ENCODE data around the gene UBR1.
"Not testable (repeated sequence)": the region's sequence is repeated elsewhere in the genome, so short reads cannot be mapped to it uniquely, and the experiment has no call there.

Gene UBR1

GRCh38 chr15:43105778-43106485, at the start of gene UBR1:
UBR1 (minus strand) TSS chr15:43106038; CDS start chr15:43106022, 16 bp downstream.
- DNase-seq (ENCODE audit: low read depth, low spot score), result peak; percentile 81

- no peak for DNase-seq (ENCODE audit: low read depth, low spot score)
These were observed 47.4 kb upstream of the UBR1 start for GRCh38 chr15:43153269-43153668.

GRCh38 chr15:43151688-43152087, 45.9 kb upstream of the UBR1 start:
- DNase-seq (ENCODE audit: low read depth, low spot score), result no peak

- DNase-seq (ENCODE audit: low read depth, low spot score), result no peak
These were observed 44.5 kb upstream of the UBR1 start for GRCh38 chr15:43150191-43150929.

GRCh38 chr15:43146184-43146583, 40.3 kb upstream of the UBR1 start:
- no peak for DNase-seq (ENCODE audit: low read depth, low spot score)

- no peak for DNase-seq (ENCODE audit: low read depth, low spot score)
These were observed 38.7 kb upstream of the UBR1 start for GRCh38 chr15:43144512-43144911.

GRCh38 chr15:43143203-43143941, 37.5 kb upstream of the UBR1 start:
- no peak for DNase-seq (ENCODE audit: low read depth, low spot score)

GRCh38 chr15:43135351-43135750, 29.5 kb upstream of the UBR1 start:
- no peak for DNase-seq (ENCODE audit: low read depth, low spot score)

- no peak for DNase-seq (ENCODE audit: low read depth, low spot score)
These were observed 28.4 kb upstream of the UBR1 start for GRCh38 chr15:43134157-43134635.

- DNase-seq (ENCODE audit: low read depth, low spot score), result peak; percentile 27
These were observed 27.8 kb upstream of the UBR1 start, which contains the start of gene TMEM62 for GRCh38 chr15:43133430-43134156. TMEM62 (plus strand) TSS chr15:43133586; CDS start chr15:43133803, 217 bp downstream.

- no peak for DNase-seq (ENCODE audit: low read depth, low spot score)
These were observed 27.1 kb upstream of the UBR1 start for GRCh38 chr15:43132830-43133429.

- DNase-seq (ENCODE audit: low read depth, low spot score), result no peak
These were observed 23.1 kb upstream of the UBR1 start for GRCh38 chr15:43128980-43129335.

GRCh38 chr15:43128174-43128979, 22.5 kb upstream of the UBR1 start:
- DNase-seq (ENCODE audit: low read depth, low spot score), result not testable (repeated sequence)

GRCh38 chr15:43127752-43128151, 21.9 kb upstream of the UBR1 start:
- no peak for DNase-seq (ENCODE audit: low read depth, low spot score)

GRCh38 chr15:43126356-43126755, 20.5 kb upstream of the UBR1 start:
- DNase-seq (ENCODE audit: low read depth, low spot score), result no peak

- DNase-seq (ENCODE audit: low read depth, low spot score), result no peak
These were observed 19.3 kb upstream of the UBR1 start for GRCh38 chr15:43125100-43125661.

GRCh38 chr15:43121863-43122262, 16.0 kb upstream of the UBR1 start:
- no peak for DNase-seq (ENCODE audit: low read depth, low spot score)

- no peak for DNase-seq (ENCODE audit: low read depth, low spot score)
These were observed 13.0 kb upstream of the UBR1 start for GRCh38 chr15:43118829-43119228.

GRCh38 chr15:43118286-43118685, 12.4 kb upstream of the UBR1 start:
- DNase-seq (ENCODE audit: low read depth, low spot score), result no peak

GRCh38 chr15:43111354-43111753, 5.5 kb upstream of the UBR1 start:
- no peak for DNase-seq (ENCODE audit: low read depth, low spot score)
